Measurements from ENCODE around the gene SFTPA1.
"Not testable (repeated sequence)": the region's sequence is repeated elsewhere in the genome, so short reads cannot be mapped to it uniquely, and the experiment has no call there.

SFTPA1 gene

GRCh38 chr10:79610601-79611191, at the start of gene SFTPA1:
TSS of gene SFTPA1 (plus strand) at chr10:79610939. CDS start at chr10:79611826, 887 bp downstream.
- DNase-seq (ENCODE audit: low read depth): no peak

DNA sequence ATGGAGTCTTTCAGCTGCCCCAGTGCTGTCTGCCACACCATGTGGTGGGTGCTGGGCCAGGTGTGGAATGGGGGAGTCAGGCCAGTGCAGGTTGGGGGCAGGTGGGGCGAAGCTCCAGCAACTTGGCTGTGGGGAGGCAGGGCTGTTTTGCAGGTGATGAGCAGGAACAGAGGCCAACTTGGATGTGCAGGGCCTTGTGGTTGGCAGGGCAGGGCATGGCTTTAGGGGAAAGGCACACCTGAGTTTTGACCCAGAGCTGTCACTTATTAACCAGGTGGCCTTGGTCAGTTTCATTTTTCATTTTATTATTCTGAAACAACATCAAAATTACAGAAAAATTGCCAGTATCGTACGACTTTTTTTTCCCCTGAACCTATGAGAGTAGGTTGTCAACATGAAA, 49.5 kb upstream of the SFTPA1 start:
- DNase-seq (ENCODE audit: low read depth): no peak

DNA sequence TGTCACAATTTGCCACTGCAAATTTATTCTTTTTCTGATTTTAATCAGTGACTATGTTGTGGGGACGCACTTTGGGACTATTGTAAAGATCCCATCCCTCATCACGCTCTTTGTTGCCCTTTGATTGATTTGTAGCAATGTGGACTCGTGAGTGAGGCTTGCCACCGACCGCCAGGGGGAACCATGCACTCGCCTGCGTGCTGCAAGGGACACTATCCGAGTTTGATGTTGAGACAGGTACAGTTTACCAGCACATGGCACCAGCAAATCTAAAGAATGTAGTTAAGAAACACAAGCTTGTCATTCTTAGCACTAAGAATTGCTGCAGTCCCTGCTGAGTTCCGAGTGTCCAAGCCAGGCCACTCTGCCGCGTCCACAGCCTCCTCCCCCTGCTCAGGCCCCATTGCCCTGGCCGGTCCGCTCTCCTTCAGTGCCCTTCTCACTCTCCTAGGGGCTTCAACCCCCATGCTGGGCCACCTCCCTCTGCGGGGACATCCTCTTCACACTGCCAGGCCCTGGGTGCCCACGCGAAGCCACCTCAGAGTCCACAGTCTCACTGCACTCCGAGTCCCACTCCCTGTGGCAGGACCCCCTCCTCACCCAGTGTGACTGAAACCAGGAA, 48.5 kb upstream of the SFTPA1 start:
- peak; percentile 60 for DNase-seq (ENCODE audit: low read depth)

DNA sequence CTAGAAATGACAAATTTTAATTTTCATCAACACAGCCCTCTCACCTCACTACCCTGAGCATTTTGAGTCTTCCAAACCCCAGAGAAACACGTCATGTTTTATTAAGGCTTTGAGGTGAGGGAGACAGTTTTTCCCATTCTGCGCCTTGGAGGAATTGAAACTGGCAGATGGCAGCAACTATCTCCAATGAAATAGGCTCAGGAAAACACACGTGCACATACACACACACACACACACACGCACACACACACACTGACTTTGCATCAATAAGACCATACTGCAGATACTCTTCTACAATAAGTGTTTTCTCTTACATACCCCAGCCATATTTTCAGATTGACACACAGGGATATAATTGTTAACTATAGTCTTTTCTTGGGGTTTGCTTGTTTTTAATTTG, 47.3 kb upstream of the SFTPA1 start:
- no peak for DNase-seq (ENCODE audit: low read depth)

- not testable (repeated sequence) for DNase-seq (ENCODE audit: low read depth)
Measured at GRCh38 chr10:79570624-79571023, 40.1 kb upstream of the SFTPA1 start.

GRCh38 chr10:79579361-79579760, 31.4 kb upstream of the SFTPA1 start:
- DNase-seq (ENCODE audit: low read depth): no peak

DNA sequence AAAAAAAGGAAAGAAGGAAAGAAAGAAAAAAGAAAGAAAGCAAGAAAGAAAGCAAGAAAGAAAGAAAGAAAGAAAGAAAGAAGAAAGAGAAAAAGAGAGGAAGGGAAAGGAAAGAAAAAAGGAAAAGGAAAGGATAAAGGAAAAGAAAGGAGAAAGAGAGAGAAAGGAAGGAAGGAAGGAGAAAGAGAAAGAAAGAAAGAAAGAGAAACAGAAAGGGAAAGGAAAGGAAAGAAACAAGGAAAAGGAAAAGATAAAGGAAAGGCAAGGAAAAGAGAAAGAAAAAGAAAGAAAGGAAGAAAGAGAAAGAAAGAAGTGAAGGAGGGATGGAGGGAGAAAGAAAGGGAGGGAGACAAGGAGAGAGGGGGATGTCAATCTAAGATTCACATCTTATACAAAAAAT, 29.7 kb upstream of the SFTPA1 start:
- DNase-seq (ENCODE audit: low read depth): no peak

DNA sequence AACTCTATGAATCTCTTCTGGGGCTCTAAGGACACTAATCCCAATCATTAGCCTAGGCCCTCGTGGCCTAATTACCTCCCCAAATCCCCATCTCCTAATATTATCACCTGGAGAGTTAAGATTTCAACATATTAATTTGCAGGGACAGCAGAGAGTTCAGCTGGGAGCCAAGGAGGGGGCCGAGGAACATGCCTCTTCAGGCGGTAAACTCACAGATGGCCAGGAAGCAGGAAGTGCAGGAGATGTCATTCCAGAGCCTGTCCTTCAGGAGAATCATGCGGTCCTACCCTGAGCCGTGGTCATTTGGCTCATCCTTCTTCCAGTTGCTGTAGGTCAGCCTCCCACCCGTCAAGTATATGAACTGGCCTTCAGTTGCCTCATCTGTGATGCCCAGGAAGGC, 28.6 kb upstream of the SFTPA1 start:
- no peak for DNase-seq (ENCODE audit: low read depth)

- not testable (repeated sequence) for DNase-seq (ENCODE audit: low read depth)
Measured at GRCh38 chr10:79582954-79583353, 27.8 kb upstream of the SFTPA1 start.

GRCh38 chr10:79583488-79584024, 27.2 kb upstream of the SFTPA1 start:
- no peak for DNase-seq (ENCODE audit: low read depth)

GRCh38 chr10:79585870-79586527, 24.7 kb upstream of the SFTPA1 start:
- DNase-seq (ENCODE audit: low read depth): no peak

- DNase-seq (ENCODE audit: low read depth): no peak
Measured at GRCh38 chr10:79586933-79587332, 23.8 kb upstream of the SFTPA1 start.

DNA sequence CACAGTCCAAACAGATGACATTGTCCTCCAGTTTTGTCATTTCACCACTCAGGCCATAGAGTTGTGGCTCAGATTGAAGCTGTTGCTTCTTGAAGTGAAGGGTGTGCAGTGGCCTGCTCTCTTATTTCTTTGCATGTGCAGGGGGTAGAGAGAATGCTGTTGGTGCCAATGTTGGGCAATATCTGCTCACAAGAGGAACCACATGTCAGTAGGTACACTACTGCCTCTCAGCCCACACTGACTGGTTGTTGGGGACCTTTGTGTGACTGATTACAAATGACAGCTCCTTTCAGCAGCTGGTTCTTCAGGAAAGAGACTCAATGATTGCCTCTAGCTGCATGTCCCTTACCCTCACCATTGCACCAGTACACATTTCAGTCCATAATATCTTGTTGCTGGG, 21.9 kb upstream of the SFTPA1 start:
- no peak for DNase-seq (ENCODE audit: low read depth)

DNA sequence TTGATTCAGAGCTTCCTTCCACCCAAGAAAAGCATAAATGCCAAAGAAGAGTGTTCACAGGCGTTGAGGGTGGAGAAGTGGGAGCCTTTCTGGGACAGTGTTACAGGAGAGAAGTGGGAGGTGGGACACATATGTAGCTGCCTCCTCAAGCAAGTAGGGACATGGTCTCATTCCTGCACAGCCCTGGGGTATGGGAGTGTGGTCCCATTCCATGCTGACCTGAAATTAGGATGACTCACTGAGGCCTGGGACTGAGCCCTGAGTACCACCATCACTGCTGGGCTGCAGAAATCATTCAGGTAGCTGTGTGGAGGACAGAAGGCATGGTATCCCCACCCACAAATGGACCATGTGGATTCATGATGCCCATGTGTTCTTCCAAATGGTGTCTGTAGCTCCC, 17.4 kb upstream of the SFTPA1 start:
- no peak for DNase-seq (ENCODE audit: low read depth)

DNA sequence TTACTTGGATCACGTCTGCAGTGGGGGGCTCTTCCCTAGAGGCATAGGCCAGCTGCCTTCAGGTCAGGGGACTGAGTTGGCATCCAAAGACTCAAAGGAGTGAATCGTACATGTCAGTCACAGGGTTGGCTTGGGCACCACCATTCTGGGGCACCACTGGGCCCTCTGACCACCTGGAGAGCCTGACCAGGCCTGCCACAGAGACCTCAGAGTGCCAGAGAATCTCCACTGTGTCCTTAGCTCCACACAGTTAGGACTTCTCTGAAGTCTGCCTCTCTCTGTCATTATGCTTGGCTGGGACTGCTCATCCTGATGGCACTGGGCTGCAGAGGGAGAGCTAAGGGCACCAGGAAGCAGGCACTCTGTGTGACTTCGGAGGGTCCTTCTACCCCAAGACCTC, 16.2 kb upstream of the SFTPA1 start:
- DNase-seq (ENCODE audit: low read depth): not testable (repeated sequence)

DNA sequence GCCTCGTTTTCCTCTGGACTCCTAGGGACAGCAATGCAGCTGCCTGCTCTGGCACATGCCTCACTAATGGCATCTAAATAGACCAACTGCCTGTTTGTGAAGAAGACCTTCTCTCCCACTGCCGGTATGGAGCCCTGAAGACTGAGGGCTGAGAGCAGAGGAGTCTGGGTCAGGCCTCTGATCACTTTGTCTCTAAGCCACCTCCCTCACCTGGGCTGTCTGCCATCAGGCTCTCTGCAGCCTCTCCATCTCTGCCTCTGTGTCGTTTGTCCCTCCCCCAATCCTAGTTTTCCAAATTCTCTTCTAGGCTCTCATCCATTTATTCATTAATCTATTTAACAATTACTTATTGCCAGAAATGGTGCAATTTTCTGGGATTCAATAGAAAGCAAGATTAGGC, 15.2 kb upstream of the SFTPA1 start:
- no peak for DNase-seq (ENCODE audit: low read depth)

DNA sequence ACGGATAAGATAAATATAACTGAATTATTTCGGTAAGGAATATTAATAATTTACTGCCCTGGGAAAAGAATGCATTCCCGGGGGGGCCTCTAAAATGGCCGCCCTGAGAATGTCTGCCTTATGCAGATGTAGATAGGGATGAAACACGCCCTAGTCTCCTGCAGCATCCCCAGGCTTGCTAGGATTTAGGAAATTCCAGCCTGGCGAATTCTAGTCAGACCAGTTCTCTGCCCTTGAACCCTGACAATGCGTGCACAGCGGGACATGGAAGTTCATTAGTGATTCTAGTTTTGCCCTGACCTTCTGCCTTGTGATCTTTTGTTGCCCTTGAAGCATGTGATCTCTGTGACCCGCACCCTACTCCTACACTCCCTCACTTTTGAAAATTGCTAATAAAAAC, 11.1 kb upstream of the SFTPA1 start:
- DNase-seq (ENCODE audit: low read depth): not testable (repeated sequence)

DNA sequence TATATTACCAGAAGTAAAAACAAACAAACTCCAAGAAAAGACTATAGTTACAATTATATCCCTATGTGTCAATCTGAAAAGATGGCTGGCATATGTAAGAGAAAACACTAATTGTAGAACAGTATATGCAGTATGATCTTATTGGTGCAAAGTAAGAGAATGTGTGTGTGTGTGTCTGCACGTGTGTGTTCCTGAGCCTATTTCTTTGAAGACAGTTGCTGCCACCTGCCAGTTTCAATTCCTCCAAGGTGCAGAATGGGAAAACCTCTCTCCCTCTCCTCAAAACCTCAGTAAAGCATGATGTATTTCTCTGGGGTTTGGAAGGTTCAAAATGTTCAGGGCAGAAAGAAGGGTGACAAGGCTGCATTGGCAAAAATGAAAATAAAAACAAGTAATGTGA, 8.8 kb upstream of the SFTPA1 start:
- no peak for DNase-seq (ENCODE audit: low read depth)

DNA sequence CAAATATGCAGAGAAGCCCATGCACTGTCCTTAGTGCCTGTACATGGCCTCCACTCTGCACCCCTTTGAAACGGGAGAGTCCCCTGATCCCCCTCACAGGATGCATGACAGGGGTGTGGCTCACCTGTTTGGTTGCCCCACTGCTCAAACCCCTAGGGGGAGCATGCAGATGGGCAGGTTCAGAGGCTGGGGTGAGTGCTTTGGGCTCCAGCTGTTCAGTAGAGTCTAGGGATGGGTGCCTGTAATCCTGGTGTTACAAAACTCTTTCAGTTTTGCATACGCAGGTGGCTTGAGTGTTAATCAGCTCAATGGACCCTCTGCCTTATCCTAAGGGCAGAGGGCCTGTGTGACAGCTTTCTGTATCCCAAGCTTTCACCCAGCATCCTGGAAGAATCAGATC, 7.8 kb upstream of the SFTPA1 start:
- DNase-seq (ENCODE audit: low read depth): no peak

- DNase-seq (ENCODE audit: low read depth): no peak
Measured at GRCh38 chr10:79604294-79604693, 6.4 kb upstream of the SFTPA1 start.

DNA sequence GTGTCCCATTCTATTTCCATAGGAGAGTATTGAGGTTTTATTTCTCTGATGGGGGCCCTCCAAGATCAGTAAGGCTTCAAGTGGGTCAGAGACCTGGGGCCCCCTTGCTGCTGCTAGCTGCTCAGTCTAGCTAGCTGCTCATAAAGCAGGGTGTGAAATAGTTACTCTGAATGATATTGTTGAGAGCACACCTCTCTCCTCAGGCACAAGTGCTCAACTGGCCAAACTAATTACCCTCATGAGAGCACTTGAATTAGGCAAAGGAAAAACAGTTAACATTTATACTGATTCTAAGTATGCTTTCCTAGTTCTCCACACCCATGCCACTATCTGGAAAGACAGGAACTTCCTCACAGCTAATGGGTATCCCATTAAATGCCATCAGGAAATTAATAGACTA, 5.4 kb upstream of the SFTPA1 start:
- no peak for DNase-seq (ENCODE audit: low read depth)

DNA sequence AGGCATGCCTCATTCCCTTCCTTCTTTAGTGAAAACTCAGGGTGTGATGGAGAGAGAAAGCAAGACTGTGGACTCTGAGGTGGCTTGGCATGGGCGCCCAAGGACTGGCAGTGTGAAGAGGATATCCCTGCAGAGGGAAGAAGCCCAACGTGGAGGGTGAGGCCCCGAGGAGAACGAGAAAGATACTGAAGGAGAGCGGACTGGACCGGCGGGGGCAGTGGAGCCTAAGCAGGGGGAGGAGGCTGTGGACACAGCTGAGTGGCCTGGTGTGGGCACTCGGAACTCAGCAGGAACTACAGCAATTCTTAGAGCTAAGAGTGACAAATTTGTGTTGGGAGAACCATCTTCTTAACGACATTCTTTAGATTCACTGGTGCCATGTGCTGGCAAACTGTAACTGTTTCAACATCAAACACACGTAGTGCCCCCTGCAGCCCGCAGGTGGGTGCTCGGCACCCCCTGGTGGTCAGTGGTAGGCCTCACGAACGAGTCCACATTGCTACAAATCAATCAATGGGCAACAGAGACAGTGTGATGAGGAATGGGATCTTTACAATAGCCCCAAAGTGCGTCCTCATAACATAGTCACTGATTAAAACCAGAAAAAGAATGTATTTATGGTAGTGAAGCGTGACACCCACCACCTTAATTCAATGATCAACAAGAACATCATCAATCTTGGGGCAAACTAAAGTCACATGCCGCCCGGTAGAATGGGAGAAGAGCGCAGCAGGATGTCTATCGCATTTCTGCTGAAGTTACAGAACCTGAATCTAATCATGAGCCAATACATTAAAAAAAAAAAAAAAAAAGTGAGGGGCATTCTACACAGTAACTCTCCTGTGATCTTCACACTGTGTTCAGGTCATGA, 2.0 kb upstream of the SFTPA1 start:
- peak; percentile 30 for DNase-seq (ENCODE audit: low read depth)

All from EH (cell line).